Mucosa of stomach (tissue), 1 donor: ENCODE measurements around the gene EHD2.

ENCODE experiments used
- H3K27me3 ChIP-seq: one replicate; pipeline ENCODE4 v1.7.0; 2013; ENCODE audit warnings: mild to moderate bottlenecking, low read length; ENCODE audit not compliant: control insufficient read depth, insufficient read depth
- H3K36me3 ChIP-seq: one replicate; pipeline ENCODE4 v1.7.0; 2013; ENCODE audit warnings: low read length; ENCODE audit not compliant: control insufficient read depth, insufficient read depth
- H3K4me1 ChIP-seq: one replicate; pipeline ENCODE4 v1.7.0; 2013; ENCODE audit warnings: mild to moderate bottlenecking, low read length; ENCODE audit not compliant: control insufficient read depth, insufficient read depth
- H3K4me3 ChIP-seq: one replicate; pipeline ENCODE4 v1.7.0; 2013; ENCODE audit warnings: low read length
- H3K9ac ChIP-seq: one replicate; pipeline ENCODE4 v1.7.0; 2013; ENCODE audit warnings: mild to moderate bottlenecking, low read length, moderate library complexity
- H3K9me3 ChIP-seq: one replicate; pipeline ENCODE4 v1.7.0; 2013; ENCODE audit warnings: mild to moderate bottlenecking, low read length, moderate library complexity; ENCODE audit not compliant: control insufficient read depth
- donor health status: Pancreatic carcinoma.

Gene EHD2

DNA sequence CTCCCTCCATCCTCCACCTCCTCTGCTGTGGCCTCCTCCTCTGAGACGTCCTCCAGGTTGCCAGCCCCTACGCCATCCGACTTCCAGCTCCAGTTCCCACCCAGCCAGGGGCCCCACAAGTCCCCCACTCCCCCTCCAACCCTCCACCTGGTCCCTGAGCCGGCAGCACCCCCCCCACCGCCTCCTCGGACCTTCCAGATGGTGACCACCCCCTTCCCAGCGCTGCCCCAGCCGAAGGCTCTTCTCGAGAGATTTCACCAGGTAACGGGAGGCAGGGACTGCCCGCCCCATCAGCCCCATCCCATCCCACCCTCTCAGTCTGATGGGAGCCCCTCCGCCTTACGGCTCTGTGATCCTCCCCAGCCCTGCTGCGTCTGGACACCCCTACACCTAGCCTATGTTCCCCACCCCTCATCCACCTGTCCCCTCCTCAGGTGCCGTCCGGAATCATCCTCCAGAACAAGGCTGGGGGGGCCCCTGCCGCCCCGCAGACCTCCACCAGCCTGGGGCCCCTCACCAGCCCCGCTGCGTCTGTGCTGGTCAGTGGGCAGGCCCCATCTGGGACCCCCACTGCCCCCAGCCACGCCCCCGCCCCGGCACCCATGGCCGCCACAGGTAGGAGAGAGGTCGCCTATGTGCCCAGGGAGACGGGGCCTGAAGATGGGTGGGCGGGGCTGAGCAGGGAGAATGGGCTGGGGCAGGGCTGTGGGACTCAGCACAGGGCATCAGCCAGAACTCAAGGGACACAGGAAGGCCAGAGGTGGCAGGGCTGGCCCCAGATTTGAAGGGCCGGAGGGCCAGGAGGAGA is 18.6 kb upstream of the EHD2 start:
- Histone ChIP-seq H3K9me3 (no peaks in the 10 kb centered on the region), H3K4me1 (no peaks in the 10 kb centered on the region), H3K9ac (no peak overlapping the region), H3K36me3 (no peaks in the 10 kb centered on the region), H3K27me3 (no peaks in the 10 kb centered on the region), H3K4me3 (no peak overlapping the region)

DNA sequence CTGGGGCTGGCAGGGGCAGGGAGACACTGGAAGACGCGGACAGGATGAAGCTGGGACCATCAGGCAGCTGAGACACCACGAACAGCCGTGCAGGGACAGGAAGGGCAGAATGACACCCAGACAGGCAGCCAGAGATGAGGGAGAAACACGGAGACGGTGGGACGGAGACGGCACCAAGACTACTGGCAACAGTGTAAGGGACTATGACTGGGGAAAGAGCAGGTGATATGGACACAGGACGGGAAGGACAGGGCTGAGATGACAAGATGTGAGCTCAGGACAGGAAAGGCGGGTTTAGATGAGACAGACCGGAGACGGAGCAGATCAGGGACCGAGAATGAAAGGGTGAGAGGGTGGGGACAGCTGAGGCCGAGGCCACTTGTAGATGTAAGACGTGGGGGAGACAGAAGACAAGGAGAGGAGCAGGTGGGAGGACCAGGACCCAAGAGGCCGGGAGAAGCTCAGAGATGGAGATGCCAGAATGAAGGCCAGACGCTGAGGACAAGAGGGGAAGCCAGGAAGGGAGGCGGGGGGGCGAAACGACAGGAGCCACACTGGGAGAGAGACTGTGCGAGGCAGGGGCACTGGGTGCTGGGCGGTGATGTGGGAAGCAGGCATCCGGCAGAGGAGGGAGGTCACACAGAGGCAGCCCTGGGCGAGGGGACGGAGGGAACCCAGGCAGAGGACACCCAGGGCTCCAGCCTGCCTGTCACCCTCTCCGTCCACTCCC is 17.5 kb upstream of the EHD2 start:
- Histone ChIP-seq H3K27me3 (no peaks in the 10 kb centered on the region), H3K36me3 (no peaks in the 10 kb centered on the region), H3K9me3 (no peaks in the 10 kb centered on the region), H3K4me3 (no peak overlapping the region), H3K9ac (no peak overlapping the region), H3K4me1 (no peaks in the 10 kb centered on the region)

DNA sequence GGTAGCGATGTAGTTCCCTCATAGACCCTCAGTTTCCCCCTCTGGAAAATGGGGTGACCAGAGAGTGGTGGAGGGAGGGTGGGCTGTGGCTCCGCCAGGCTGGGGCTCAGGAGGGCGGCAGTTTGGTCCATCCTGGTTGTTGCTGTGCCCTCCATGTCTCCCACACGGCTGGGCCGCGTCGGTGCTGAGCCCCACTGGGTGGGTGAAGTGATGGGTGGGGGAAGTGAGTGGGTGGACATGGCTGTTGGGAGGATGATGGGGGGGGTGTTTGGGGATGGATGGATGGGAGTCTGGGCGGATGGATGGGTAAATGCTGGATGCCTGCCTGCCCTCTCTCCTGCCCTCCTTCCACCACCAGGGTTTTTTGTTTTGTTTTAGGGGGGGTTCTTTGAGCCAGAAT is 16.6 kb upstream of the EHD2 start:
- Histone ChIP-seq H3K36me3 (no peaks in the 10 kb centered on the region), H3K4me3 (no peak overlapping the region), H3K9ac (no peak overlapping the region), H3K9me3 (no peaks in the 10 kb centered on the region), H3K27me3 (no peaks in the 10 kb centered on the region), H3K4me1 (no peaks in the 10 kb centered on the region)

DNA sequence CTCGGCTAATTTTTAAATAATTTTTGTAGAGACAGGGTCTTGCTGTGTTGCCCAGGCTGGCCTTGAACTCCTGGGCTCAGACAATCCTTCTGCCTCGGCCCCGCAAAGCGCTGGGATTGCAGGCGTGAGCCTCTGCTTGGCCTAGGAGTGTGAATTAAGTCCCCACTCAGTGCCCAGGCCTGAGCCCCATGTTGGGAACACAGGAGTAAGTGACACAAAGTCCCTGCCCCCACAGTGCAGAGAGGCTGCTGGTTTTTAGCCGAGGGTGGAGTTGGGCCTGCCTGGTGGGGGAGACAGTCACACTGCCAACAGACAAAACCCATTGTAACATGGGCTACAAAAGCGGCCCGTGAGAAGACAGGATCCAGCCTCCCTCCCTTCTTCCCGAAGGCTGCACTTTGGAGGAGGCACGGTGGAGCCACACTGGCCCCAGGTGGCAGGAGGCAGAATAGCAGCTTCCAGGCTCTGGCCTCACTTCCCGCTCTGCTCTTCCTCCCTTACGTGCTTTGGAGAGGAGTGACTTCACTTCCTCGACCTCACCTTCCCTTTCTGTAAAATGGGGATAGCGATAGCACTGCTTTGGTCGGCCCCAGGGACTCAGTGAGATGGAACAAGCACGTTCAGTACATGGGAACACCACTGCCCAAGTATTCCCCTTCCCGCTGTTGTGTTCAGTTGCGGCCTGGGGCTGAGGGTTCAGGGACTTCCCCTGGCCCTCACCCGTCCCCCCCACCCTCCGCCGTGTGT is 15.2 kb upstream of the EHD2 start:
- Histone ChIP-seq H3K9me3 (no peaks in the 10 kb centered on the region), H3K9ac (no peak overlapping the region), H3K4me3 (no peak overlapping the region), H3K4me1 (no peaks in the 10 kb centered on the region), H3K27me3 (no peaks in the 10 kb centered on the region), H3K36me3 (no peaks in the 10 kb centered on the region)

DNA sequence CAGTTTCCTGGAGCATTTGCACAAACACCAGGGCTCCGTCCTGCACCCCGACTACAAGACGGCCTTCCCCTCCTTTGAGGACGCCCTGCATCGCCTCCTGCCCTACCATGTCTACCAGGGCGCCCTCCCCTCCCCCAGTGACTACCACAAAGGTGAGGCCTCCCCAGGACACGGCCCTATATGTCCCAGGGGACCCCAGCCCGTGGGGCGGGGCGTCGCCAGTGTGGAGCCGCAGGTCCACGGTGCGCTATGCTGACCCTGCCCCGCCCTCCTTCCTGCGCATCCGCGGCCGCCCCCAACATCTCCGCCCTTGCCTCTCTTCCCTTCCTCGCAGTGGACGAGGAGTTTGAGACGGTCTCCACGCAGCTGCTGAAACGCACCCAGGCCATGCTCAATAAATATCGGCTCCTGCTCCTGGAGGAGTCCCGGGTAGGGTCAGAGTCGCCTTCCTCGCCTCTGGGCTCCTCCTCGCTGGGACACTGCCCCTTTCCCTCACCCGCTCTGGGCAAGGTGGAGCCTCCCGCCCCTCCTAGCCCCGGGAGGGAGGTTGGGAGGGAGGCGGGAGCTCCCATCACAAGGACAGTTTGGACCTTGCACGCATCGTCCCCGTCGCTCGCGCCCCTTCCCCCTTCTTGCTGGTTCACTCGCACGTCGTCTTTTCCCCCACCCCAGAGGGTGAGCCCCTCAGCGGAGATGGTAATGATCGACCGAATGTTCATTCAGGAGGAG is 14.4 kb upstream of the EHD2 start:
- Histone ChIP-seq H3K9ac (no peak overlapping the region), H3K27me3 (no peaks in the 10 kb centered on the region), H3K4me1 (no peaks in the 10 kb centered on the region), H3K36me3 (no peaks in the 10 kb centered on the region), H3K9me3 (no peaks in the 10 kb centered on the region), H3K4me3 (no peak overlapping the region)

DNA sequence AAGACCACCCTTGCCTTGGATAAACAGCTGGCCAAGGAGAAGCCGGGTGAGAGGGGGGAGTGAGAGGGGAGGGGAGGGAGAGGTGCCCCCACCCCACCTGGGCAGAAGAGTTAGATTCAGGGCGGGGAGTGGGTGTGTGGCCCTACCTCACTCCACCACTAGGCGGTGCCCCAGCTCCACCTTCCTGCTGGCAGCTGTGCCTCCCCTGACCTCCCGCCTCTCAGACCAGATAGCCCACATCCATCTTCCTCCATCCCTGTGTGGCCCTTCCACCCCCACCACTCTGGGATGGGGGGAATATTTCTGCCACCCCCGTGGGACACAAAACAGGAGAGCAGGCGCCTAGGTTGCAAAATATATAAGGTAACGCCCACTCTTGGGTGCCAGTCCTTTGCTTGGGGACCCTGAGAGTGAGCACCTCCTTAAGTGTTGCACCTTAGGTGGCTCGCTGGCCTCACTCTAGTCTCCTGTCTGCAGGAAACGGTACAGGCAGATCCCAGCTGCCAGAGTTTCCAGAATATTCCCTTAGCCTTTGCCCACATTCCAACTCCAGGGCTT is 13.8 kb upstream of the EHD2 start:
- Histone ChIP-seq H3K9me3 (no peaks in the 10 kb centered on the region), H3K36me3 (no peaks in the 10 kb centered on the region), H3K27me3 (no peaks in the 10 kb centered on the region), H3K9ac (no peak overlapping the region), H3K4me3 (no peak overlapping the region), H3K4me1 (no peaks in the 10 kb centered on the region)

DNA sequence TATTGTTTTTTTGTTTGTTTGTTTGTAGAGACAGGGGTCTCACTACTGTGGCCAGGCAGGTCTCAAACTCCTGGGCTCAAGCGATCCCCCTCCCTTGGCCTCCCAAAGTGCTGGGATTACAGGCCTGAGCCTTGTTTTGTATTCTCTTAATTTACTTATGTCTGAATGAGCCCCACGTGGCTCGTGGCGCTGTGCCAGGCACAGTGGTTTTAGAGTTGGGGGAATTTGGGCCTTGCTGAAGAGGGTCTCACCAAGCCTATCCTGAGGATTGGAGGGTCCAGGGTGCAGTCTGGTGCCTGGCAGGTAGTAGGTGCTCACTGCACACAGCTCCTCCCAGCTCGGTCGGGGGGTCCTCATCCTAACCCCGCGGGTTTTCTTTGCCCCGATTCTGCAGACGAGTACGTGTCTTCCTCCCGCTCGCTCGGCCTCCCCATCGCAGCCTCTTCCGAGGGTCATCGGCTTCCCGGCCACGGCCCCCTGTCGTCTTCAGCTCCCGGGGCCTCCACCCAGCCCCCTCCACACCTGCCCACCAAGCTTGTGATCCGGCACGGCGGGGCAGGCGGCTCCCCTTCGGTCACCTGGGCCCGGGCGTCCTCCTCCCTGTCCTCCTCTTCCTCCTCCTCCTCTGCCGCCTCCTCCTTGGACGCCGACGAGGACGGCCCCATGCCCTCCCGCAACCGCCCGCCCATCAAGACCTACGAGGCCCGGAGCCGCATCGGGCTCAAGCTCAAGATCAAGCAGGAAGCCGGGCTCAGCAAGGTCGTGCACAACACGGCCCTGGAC is 12.1 kb upstream of the EHD2 start:
- Histone ChIP-seq H3K36me3 (no peaks in the 10 kb centered on the region), H3K27me3 (no peaks in the 10 kb centered on the region), H3K4me1 (no peaks in the 10 kb centered on the region), H3K9ac (no peak overlapping the region), H3K4me3 (no peak overlapping the region), H3K9me3 (no peaks in the 10 kb centered on the region)

DNA sequence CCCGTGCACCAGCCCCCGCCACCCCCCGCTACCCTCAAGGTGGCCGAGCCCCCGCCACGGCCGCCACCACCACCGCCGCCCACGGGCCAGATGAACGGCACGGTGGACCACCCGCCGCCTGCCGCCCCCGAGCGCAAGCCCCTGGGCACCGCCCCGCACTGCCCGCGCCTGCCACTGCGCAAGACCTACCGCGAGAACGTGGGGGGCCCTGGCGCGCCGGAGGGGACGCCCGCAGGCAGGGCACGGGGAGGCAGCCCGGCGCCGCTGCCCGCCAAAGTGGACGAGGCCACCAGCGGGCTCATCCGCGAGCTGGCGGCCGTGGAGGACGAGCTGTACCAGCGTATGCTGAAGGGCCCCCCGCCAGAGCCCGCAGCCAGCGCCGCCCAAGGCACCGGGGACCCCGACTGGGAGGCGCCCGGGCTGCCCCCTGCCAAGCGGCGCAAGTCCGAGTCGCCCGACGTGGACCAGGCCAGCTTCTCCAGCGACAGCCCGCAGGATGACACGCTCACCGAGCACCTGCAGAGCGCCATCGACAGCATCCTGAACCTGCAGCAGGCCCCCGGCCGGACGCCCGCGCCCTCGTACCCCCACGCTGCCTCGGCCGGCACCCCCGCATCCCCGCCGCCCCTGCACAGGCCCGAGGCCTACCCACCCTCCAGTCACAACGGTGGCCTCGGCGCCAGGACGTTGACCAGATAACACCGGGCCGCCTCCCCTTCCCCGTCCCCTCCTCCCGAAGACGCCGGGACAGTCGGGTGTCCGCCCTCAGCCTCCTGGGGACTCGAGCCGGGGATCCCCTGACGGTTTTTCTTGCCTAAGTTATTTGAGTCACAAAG is 11.3 kb upstream of the EHD2 start:
- Histone ChIP-seq H3K9me3 (no peaks in the 10 kb centered on the region), H3K4me3 (no peak overlapping the region), H3K27me3 (peaks cover 3% of the 10 kb centered on the region), H3K4me1 (no peaks in the 10 kb centered on the region), H3K9ac (no peak overlapping the region), H3K36me3 (no peaks in the 10 kb centered on the region)

DNA sequence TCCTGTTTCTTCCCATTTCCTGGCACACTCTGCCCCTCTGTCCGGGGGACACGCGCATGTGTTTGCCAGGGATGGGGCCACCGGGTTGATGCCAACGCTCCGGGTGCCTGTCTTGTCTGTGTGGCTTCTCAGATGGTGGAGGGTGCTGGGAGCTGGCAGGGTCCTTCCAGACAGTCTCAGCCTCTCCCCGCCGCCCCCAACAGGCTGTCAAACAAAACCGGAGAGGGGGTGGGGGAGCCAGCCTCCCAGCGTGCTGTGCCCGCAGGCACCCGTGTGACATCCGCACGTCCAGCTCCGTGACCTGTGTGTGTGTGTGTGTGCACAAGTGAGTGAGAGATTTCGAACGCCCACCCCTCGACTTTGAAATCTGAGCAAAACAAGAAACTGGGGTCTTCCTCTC is 10.6 kb upstream of the EHD2 start:
- Histone ChIP-seq H3K4me3 (no peak overlapping the region), H3K36me3 (no peaks in the 10 kb centered on the region), H3K9ac (no peak overlapping the region), H3K27me3 (peaks cover 6% of the 10 kb centered on the region), H3K4me1 (no peaks in the 10 kb centered on the region), H3K9me3 (no peaks in the 10 kb centered on the region)

DNA sequence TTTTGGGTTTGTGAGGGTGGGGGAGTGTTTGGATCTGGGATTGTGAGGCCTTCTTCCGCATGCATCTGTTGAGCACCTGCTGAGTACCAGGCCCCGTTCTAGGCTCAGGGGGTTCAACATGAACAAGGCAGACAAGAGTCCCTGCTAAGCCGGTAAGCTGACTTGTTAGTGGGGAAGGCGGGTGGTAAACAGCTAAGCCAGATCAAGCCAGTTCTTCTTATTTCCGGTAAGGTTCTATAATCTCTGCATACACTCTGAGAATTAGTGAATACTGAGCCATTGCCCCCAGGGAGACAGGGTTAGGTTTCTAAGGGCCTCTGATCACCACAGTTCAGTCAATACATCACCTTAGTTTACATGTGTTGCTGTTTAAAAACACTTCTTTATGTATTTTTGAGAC is 9.9 kb upstream of the EHD2 start:
- Histone ChIP-seq H3K4me3 (no peak overlapping the region), H3K27me3 (peaks cover 6% of the 10 kb centered on the region), H3K4me1 (no peaks in the 10 kb centered on the region), H3K9ac (no peak overlapping the region), H3K36me3 (no peaks in the 10 kb centered on the region), H3K9me3 (no peaks in the 10 kb centered on the region)
